ENCODE data around the gene LIX1L.

Gene LIX1L

GRCh38 chr1:145963265-145964019 lies 5.6 kb upstream of the LIX1L start:
- no peak for DNase-seq (ENCODE audit: low read depth)

DNA sequence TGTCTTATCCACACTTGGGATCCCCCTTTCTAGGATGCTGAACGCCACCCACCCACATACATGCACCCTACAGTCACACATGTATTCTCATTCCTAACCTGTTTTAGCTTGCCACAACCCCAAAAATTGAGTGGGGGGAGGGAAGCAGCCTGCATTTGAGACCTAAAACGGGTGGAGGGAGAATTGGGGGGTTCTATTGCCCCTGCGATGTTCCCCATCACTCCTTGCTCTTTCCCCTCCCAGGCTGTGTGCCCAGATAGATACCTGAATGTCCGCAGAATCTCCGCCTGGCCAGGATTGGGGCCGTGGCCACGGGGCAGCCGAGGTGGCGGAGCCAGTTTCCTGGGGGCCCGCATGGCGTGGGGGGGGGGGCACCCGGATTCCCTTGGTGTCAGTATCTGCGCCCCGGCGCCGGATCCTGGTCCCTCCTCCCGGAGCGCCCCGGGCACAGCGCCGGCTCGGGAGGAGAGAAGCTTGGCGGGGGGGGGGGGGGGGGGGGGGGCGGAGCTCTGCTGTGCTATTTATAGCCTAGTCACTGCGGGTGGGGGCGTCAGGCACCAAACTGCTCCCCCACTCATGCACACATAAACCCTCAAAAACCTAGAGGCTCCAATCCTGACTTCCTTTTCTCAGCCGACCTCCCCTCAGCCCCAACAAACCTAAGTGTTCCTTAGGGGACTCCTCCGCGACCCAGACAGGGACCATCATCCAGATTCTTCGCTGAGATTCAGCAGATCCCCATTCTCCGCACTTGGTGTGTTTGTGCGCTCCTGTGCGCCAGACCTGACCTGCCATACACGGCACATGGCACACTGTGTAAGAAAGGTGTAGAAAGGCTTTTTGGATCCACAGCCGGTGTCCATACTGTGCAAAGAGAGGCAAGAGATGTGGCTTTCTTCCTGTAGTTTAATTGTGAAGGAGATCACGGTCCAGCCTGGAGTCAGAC lies 4.6 kb upstream of the LIX1L start:
- DNase-seq (ENCODE audit: low read depth), result no peak

GRCh38 chr1:145961425-145962156 lies 3.8 kb upstream of the LIX1L start:
- no peak for DNase-seq (ENCODE audit: low read depth)

DNA sequence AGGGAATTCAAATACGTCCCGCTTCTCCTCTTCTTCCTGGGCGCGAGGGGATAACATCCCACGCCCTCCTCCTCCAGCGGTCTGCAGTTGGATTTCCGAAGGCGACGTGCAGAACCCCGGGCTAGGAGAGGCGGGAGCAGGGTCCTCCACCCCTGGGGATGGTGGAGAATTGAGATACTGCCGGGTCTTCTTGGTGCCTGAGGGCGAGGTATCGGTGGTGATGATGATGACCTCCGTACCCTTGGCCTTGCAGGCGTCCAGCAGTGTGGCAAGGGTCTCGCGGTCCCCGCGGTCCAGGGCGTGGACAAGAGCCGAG lies 3.2 kb upstream of the LIX1L start:
- no peak for DNase-seq (ENCODE audit: low read depth)

DNA sequence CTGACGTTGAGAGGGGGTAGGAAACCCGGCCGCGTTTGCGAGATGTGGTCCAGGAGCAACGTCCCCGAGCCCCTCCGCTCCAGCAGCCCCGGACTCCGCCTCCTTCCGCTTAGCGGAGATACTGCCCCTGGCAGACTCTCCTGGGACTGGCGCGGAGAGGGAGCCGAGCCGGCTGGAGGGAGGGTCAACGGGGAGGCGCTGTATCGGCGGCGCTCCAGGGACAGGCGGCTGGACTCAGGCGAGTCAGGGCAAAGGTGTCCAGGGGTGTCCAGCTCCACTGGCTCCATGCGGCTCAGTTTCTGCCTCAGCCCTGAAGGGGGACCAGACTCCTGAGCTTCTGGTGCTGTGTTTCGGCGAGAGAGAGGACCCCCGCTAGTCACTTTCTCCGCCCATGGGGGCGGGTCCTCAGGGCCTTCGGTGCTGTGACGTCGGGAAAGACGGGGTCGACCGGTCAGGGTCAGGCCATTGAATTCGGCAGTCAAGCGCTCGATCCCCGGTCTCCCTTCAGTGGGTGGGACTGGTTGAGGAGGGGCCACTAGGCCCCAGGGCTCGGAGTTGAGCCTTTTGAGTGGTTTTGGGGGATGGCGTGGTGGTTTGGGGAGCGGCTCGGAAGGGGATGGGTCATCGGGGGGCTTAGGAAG lies 2.8 kb upstream of the LIX1L start:
- no peak for DNase-seq (ENCODE audit: low read depth)

DNA sequence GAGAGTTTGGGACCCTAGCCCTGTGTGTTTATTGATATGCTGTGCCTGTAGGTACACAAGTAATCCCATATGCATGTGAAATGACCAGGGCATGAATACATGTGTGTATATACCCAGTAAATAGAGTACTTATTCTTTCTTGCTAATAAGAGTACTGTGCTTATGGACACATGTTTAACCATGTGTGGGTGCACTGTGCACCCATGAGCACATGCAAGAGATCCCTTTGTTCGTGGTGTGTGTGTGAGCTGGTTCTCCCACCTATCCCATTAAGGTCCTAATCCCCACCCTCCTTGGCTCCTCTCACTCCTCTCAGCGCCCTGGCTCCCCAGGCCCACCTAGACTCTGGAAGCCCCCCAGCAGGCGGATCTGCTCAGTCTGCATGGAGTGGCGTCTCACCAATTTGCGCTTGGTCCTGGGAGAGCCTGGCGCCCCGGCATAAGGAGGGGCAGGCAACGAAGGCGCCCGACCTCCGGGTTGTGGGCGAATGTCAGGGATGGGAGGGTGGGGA lies 2.2 kb upstream of the LIX1L start:
- no peak for DNase-seq (ENCODE audit: low read depth)

DNA sequence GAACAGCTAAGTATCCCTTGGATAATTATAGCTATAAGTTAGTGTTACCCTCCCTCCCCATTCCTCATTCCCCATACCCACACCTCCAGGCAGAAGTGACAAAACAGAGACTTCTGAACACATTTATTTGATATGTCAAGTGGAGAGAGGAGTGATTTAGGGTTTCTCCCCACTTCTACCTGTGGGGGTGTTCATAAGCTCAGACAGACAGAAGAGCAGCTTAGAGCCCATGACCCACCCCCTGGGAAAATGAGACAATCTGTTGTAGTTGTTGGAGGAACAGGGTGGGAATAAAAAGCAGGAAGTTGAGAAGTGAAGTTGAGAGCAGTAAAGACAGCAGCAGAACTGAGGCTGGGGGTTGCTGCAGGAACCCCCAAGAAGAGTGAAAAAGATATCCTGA lies 1.5 kb upstream of the LIX1L start:
- no peak for DNase-seq (ENCODE audit: low read depth)

GRCh38 chr1:145958734-145959133 lies 917 bp upstream of the LIX1L start:
- no peak for DNase-seq (ENCODE audit: low read depth)

DNA sequence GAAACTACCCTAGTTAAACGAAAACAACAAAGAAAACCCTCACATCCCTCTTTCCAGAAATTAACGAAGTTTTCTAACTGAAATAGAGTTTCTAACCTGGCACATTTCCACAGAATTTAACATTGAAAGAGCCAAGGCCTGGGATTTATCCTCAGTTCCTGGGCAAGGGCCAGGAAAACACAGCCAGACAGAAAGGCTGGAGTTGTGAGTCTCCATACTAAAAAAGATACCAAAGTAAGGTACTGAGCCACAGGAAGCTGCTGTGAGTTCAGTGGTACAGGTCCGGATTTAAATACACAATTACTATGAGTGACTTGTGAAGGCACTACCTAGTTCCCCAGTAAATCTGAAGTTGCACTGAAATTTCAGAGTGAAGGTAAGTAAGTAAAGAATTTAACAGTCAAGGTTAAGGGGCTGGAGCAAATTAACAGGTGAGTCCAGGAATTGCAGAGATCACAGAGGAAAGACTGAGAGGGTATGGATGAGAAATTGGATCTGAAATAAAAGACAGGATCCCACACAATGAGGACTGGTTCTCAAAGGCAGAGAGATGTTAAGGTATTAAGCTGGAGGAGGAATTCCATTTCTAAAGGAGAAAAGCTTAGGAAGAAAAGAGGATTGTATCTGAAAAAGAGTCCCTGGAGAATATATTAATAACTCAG lies 905 bp downstream of the LIX1L start:
- no peak for DNase-seq (ENCODE audit: low read depth)

DNA sequence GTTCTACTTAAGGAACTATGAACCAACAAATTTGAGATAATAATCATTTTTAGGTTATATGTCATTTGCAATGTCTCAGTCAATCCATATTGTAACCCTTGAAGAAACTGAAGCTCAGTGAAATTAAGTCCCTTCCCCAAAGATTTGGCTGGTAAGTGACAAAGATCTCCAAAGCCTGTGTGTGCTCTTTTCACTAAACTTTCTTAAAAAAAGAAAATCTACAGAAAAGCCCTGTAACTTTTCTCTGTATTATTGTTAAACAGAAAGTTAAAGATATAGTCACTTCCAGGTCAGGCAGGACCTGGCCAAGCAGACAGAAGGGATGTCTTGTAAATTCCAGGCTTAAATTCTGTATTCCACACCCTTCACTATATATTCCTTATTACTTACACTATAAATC lies 1.5 kb downstream of the LIX1L start:
- DNase-seq (ENCODE audit: low read depth), result no peak

DNA sequence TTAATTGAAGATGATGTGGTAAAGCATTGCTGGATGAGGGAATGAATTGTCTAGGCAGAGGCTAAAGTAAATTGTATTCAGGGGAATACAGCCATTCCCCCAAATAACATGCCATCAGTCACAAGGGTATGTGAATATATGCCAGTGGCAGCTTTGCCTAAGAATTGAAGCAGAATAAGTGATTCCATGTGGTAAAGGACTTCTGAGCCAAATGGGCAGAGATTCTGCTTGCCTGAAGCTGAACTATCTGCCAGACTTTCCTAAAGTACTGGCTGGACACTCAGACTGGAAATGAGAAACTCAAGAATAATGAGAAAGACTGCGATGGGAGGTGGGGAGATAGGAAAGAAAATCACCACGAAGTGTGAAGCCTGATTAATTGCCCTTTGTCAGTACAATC lies 2.4 kb downstream of the LIX1L start:
- no peak for DNase-seq (ENCODE audit: low read depth)

- no peak for DNase-seq (ENCODE audit: low read depth)
Measured at GRCh38 chr1:145953861-145954260, 4.0 kb downstream of the LIX1L start.

- DNase-seq (ENCODE audit: low read depth), result no peak
Measured at GRCh38 chr1:145952903-145953302, 4.9 kb downstream of the LIX1L start.

DNA sequence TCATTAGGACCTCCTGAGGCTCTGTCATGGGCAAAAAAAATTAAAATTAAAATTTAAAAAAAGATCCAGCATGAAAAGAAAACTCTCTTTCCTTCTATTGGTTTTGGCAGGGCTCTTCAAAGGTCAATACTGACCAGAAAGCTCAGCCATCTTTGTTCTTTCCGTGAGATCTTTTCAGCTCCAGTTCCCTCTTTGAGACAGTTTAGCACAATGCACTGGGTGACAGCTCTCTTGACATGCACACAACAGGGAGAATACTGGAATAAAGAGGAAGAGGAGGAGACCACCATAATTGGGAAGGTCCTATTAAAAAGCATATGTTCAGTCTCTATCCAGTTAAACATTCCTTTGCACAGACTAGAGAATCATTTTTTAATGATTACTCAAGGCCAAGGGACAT lies 6.3 kb downstream of the LIX1L start:
- DNase-seq (ENCODE audit: low read depth), result no peak

DNA sequence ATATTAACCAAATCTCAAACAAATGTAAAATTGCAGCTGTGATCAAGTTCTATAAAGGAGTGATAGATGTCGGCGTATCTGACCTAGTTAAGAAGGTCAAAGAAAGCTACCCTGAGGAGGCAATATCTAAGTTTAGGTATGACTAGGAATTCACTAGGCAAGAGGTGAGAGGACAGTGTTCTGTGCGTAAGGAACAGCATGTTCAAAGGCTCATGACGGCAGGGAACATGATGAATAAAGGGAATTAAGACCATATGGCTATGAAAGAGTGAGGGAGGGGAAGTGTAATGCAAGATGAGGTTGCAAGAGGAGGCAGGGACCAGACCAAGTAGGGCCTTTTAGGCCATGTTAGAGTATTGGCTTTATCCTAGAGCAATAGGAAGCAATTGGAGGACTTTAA lies 8.6 kb downstream of the LIX1L start:
- no peak for DNase-seq (ENCODE audit: low read depth)

GRCh38 chr1:145947551-145947950 lies 10.3 kb downstream of the LIX1L start:
- DNase-seq (ENCODE audit: low read depth), result no peak

DNA sequence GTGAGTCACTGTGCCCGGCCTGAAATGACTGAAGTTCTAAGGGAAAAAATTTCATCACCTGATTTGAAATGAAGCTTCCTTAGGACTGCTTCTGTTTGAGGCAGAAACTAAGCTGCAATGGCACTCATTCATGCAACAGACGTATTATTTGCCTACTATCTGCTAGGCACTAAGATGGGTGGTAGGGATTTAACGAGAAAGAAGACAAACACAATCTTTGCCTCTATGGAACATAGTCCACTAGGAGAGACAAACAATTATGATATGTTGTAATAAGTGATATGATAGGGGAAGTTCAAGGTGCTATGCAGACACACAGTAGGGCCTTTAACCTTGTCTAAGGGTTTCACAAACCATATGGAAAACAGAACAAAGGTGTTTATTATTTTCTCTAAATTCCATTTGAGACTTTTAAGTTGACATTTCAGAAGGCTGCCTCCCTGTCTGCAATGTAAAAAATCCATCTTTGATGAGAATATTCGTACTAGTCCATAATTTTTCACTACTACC lies 11.3 kb downstream of the LIX1L start:
- no peak for DNase-seq (ENCODE audit: low read depth)

DNA sequence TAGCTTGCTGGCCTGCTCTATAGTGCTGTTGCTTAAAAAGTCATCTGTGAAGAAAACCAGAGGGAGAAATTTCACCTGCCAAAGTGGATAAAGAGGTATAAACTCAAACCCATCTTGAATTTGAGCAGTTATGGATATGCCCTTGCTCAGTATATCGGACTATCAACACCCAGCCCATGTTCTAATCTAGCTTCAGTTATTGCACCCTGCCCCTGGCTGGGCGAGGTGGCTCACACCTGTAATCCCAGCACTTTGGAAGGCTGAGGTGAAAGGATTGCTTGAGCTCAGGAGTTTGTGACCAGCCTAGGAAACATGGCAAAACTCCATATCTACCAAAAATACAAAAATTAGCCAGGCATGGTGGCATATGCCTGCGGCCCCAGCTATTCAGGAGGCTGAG lies 13.3 kb downstream of the LIX1L start:
- DNase-seq (ENCODE audit: low read depth), result no peak

GRCh38 chr1:145942871-145943270 lies 14.9 kb downstream of the LIX1L start:
- no peak for DNase-seq (ENCODE audit: low read depth)

GRCh38 chr1:145942405-145942804 lies 15.4 kb downstream of the LIX1L start:
- no peak for DNase-seq (ENCODE audit: low read depth)

GRCh38 chr1:145937436-145937835 lies 20.4 kb downstream of the LIX1L start:
- no peak for DNase-seq (ENCODE audit: low read depth)

Data from stromal cell of bone marrow (primary cell).